CD4-positive, alpha-beta memory T cell (primary cell): ENCODE data around the gene UQCRHL. TPM values are rescaled to one million over a fixed set of nuclear protein-coding genes. Genes with fewer than 3 reads are reported as not detected.

ENCODE experiments used
- CTCF ChIA-PET: fragments of 350-600 bp; sonication (Branson Sonifier 250); formaldehyde crosslinking; loops from one replicate; lab custom pipeline; 2021; ENCODE audit warnings: inconsistent platforms; ENCODE audit not compliant: partially characterized antibody; lab: Charles Lee
- POLR2A ChIA-PET: fragments of 350-600 bp; sonication (Branson Sonifier 250); formaldehyde crosslinking; loops from one replicate; lab custom pipeline; 2021; ENCODE audit not compliant: partially characterized antibody; lab: Charles Lee
- DNase-seq, 5 donors: peaks; one replicate each; pipeline versions ENCODE4 v3.0.0 to v3.0.0-alpha.2; 2020 to 2022; ENCODE audit warnings: mixed read lengths in 1 of 5
- H3K27ac ChIP-seq: one replicate; pipeline ENCODE4 v1.7.0; 2013; ENCODE audit warnings: low read depth, low read length
- H3K27me3 ChIP-seq: 2 replicates; pipeline ENCODE4 v1.7.0; 2013; ENCODE audit warnings: mild to moderate bottlenecking, low read length, moderate library complexity; ENCODE audit not compliant: insufficient read depth
- H3K36me3 ChIP-seq: 2 replicates; pipeline ENCODE4 v1.7.0; 2013; ENCODE audit warnings: mild to moderate bottlenecking, low read length, moderate library complexity; ENCODE audit not compliant: insufficient read depth
- H3K4me1 ChIP-seq: 2 replicates; pipeline ENCODE4 v1.7.0; 2013; ENCODE audit warnings: mild to moderate bottlenecking, low read length, moderate library complexity; ENCODE audit not compliant: insufficient read depth
- H3K4me3 ChIP-seq, 2 donors: one replicate each; pipeline ENCODE4 v1.7.0; 2013; ENCODE audit warnings: low read length in 2 of 2, mild to moderate bottlenecking in 1 of 2
- H3K9me3 ChIP-seq, 2 donors: one replicate each; pipeline ENCODE4 v1.7.0; 2013; ENCODE audit warnings: low read length in 2 of 2, control low read depth in 1 of 2; ENCODE audit not compliant: control insufficient read depth in 1 of 2
- H3K27ac Mint-ChIP-seq, 7 donors: one replicate each; pipeline ENCODE4 v1.8.0; 2020 to 2021; ENCODE audit warnings: mixed read lengths in 7 of 7, mild to moderate bottlenecking in 6 of 7, inconsistent platforms in 3 of 7, moderate library complexity in 3 of 7
- H3K27me3 Mint-ChIP-seq, 2 donors: one replicate each; pipeline ENCODE4 v1.8.0; 2020 to 2021; ENCODE audit warnings: mixed read lengths in 2 of 2
- H3K36me3 Mint-ChIP-seq, 2 donors: one replicate each; pipeline ENCODE4 v1.8.0; 2020 to 2021; ENCODE audit warnings: mixed read lengths in 2 of 2, inconsistent platforms in 1 of 2, mild to moderate bottlenecking in 1 of 2
- H3K4me1 Mint-ChIP-seq, 4 donors: one replicate each; pipeline ENCODE4 v1.8.0; 2020 to 2021; ENCODE audit warnings: mixed read lengths in 4 of 4, mild to moderate bottlenecking in 1 of 4
- H3K4me3 Mint-ChIP-seq, 8 donors: one replicate each; pipeline ENCODE4 v1.8.0; 2020 to 2021; ENCODE audit warnings: mixed read lengths in 8 of 8, mild to moderate bottlenecking in 7 of 8, moderate library complexity in 6 of 8, inconsistent platforms in 3 of 8
- H3K9me3 Mint-ChIP-seq, 8 donors: one replicate each; pipeline ENCODE4 v1.8.0; 2020 to 2021; ENCODE audit warnings: mixed read lengths in 8 of 8, mild to moderate bottlenecking in 5 of 8, inconsistent platforms in 3 of 8, moderate library complexity in 1 of 8
- intact Hi-C: fragments of 100-400 bp; cut with micrococcal nuclease; formaldehyde crosslinking; loops from one replicate; pipeline ENCODE4 v1.15.1; 2023
- polyA plus RNA-seq, 2 donors: library from polyadenylated mRNA; unstranded; fragments of 300-500 nt; fragmentation: Illumina TruSeq; gene quantifications; one replicate each; pipeline ENCODE4 v1.2.3, GENCODE V29; 2021
- total RNA-seq, 2 experiments: library from RNA; stranded (reverse); gene quantifications; one replicate each; pipeline ENCODE4 v1.2.3, GENCODE V29; 2021

UQCRHL gene
- total and polyA plus RNA-seq, 4 experiments from 2014 or later = 0.26 to 1.7 (median 1.1) TPM

- Mint-ChIP-seq H3K27ac (peak overlapping the region; percentile 94 to 99 (median 98)), H3K36me3 (peaks cover 0 to 15% of the 10 kb centered on the region in 2 donors), H3K4me3 (peak overlapping the region; percentile 95 to 99 (median 98)), H3K4me1 (peaks cover 24 to 67% (median 41%) of the 10 kb centered on the region in 4 donors), H3K27me3 (no peaks in the 10 kb centered on the region), H3K9me3 (peaks cover 0 to 3% (median 0%) of the 10 kb centered on the region in 8 donors)
- ChIA-PET CTCF (interaction anchor here (0.9 to 2.6 kb wide), 4 partner anchors 12 to 34 kb away, joined by 3 to 13 read pairs (median 5); no protein-coding TSS in a partner anchor), POLR2A (interaction anchor here (1.0 to 12.1 kb wide), 7 partner anchors 8 to 323 kb away, joined by 4 to 510 read pairs (median 7); partner anchors contain the start of genes DNAJC16 and ZBTB17)
- intact Hi-C loops = loop anchor here (1.0 to 5.0 kb wide), 3 partner anchors 35 to 1202 kb away; partner anchors contain the start of gene SDHB
- peak; percentile 16 to 51 (median 27) for DNase-seq
- H3K9me3 ChIP-seq = no peaks in the 10 kb centered on the region
- H3K4me3 ChIP-seq = peak overlapping the region; percentile 55 to 65
- peaks cover 59% of the 10 kb centered on the region for H3K4me1 ChIP-seq
- no peaks in the 10 kb centered on the region for H3K27me3 ChIP-seq
- peak overlapping the region; percentile 86 for H3K27ac ChIP-seq
- H3K36me3 ChIP-seq = no peaks in the 10 kb centered on the region
These were observed 42.4 kb upstream of the UQCRHL start for GRCh38 chr1:15849775-15850324.

GRCh38 chr1:15848929-15849774, 41.7 kb upstream of the UQCRHL start:
- peak; percentile 59 to 86 (median 67) for DNase-seq
- H3K27ac Mint-ChIP-seq = peak overlapping the region; percentile 94 to 99 (median 98)
- ChIA-PET CTCF (interaction anchor here (0.8 to 2.6 kb wide), 4 partner anchors 11 to 68 kb away, joined by 3 to 13 read pairs (median 4); no protein-coding TSS in a partner anchor), POLR2A (interaction anchor here (1.0 to 12.1 kb wide), 10 partner anchors 8 to 503 kb away, joined by 3 to 510 read pairs (median 6); partner anchors contain the start of genes DNAJC16, FBXO42 and ZBTB17)
- H3K27me3 Mint-ChIP-seq = no peaks in the 10 kb centered on the region
- peak overlapping the region; percentile 86 for H3K27ac ChIP-seq
- H3K4me1 ChIP-seq = peaks cover 61% of the 10 kb centered on the region
- peaks cover 0 to 15% of the 10 kb centered on the region in 2 donors for H3K36me3 Mint-ChIP-seq
- H3K27me3 ChIP-seq = no peaks in the 10 kb centered on the region
- H3K4me1 Mint-ChIP-seq = peaks cover 23 to 62% (median 38%) of the 10 kb centered on the region in 4 donors
- peak overlapping the region; percentile 55 to 65 for H3K4me3 ChIP-seq
- intact Hi-C loops = loop anchor here (1.0 to 5.0 kb wide), 3 partner anchors 34 to 1203 kb away; partner anchors contain the start of gene SDHB
- peak overlapping the region; percentile 95 to 99 (median 98) for H3K4me3 Mint-ChIP-seq
- H3K9me3 ChIP-seq = no peaks in the 10 kb centered on the region
- peaks cover 0 to 3% (median 0%) of the 10 kb centered on the region in 8 donors for H3K9me3 Mint-ChIP-seq
- H3K36me3 ChIP-seq = no peaks in the 10 kb centered on the region

- CTCF ChIA-PET = interaction anchor here (0.6 to 2.9 kb wide), 6 partner anchors 11 to 69 kb away, joined by 3 to 18 read pairs (median 8); no protein-coding TSS in a partner anchor
- Histone ChIP-seq H3K27me3 (no peaks in the 10 kb centered on the region), H3K36me3 (no peaks in the 10 kb centered on the region), H3K4me1 (peaks cover 58% of the 10 kb centered on the region), H3K4me3 (peak overlapping the region; percentile 55 to 65), H3K27ac (peak overlapping the region; percentile 86), H3K9me3 (no peaks in the 10 kb centered on the region)
- intact Hi-C loops = loop anchor here (5.0 kb wide), 2 partner anchors 359 to 1204 kb away; partner anchors contain the start of gene SDHB
- Mint-ChIP-seq H3K27me3 (no peaks in the 10 kb centered on the region), H3K4me1 (peaks cover 24 to 67% (median 38%) of the 10 kb centered on the region in 4 donors), H3K27ac (peak overlapping the region; percentile 96 to 99 (median 98)), H3K36me3 (peaks cover 0 to 15% of the 10 kb centered on the region in 2 donors), H3K9me3 (peaks cover 0 to 3% (median 0%) of the 10 kb centered on the region in 8 donors), H3K4me3 (peak overlapping the region; percentile 95 to 99 (median 98))
- peak; percentile 51 to 62 (median 59) for DNase-seq
- POLR2A ChIA-PET = interaction anchor here (1.0 to 12.1 kb wide), 18 partner anchors 9 to 1057 kb away, joined by 3 to 510 read pairs (median 4); partner anchors contain the start of genes DNAJC16, FBXO42 and ZBTB17
These were observed 40.9 kb upstream of the UQCRHL start for GRCh38 chr1:15848143-15848928.

- peak overlapping the region; percentile 53 to 98 (median 86) for H3K27ac Mint-ChIP-seq
- peaks cover 0 to 3% (median 0%) of the 10 kb centered on the region in 8 donors for H3K9me3 Mint-ChIP-seq
- intact Hi-C loops = loop anchor here (1.0 to 5.0 kb wide), 3 partner anchors 13 to 1204 kb away; partner anchors contain the start of gene SDHB
These were observed 40.4 kb upstream of the UQCRHL start for GRCh38 chr1:15847893-15848142.

GRCh38 chr1:15847100-15847892, 39.8 kb upstream of the UQCRHL start, which contains the start of gene SPEN:
TSS of gene SPEN (plus strand) at chr1:15847707. CDS start at chr1:15848068, 361 bp downstream.
- ChIA-PET POLR2A (interaction anchor here (0.8 to 12.1 kb wide), 20 partner anchors 12 to 1058 kb away, joined by 3 to 510 read pairs (median 4); partner anchors contain the start of gene ZBTB17), CTCF (interaction anchor here (2.8 to 2.9 kb wide), 3 partner anchors 10 to 31 kb away, joined by 10 to 18 read pairs (median 14); no protein-coding TSS in a partner anchor)
- peaks cover 0 to 3% (median 0%) of the 10 kb centered on the region in 8 donors for H3K9me3 Mint-ChIP-seq
- H3K4me1 Mint-ChIP-seq = peaks cover 23 to 60% (median 35%) of the 10 kb centered on the region in 4 donors
- H3K4me3 Mint-ChIP-seq = peak within 1 kb of the TSS; percentile 95 to 99 (median 98)
- intact Hi-C loops = loop anchor here (1.0 to 5.0 kb wide), 3 partner anchors 12 to 1205 kb away; partner anchors contain the start of gene SDHB
- Histone ChIP-seq H3K36me3 (no peaks in the 10 kb centered on the region), H3K27me3 (no peaks in the 10 kb centered on the region), H3K27ac (peak within 1 kb of the TSS; percentile 86), H3K4me3 (peak within 1 kb of the TSS; percentile 62 to 65), H3K4me1 (peaks cover 52% of the 10 kb centered on the region), H3K9me3 (no peaks in the 10 kb centered on the region)
- peaks cover 0 to 15% of the 10 kb centered on the region in 2 donors for H3K36me3 Mint-ChIP-seq
- H3K27me3 Mint-ChIP-seq = no peaks in the 10 kb centered on the region
- peak within 1 kb of the TSS; percentile 97 to 99 (median 98) for H3K27ac Mint-ChIP-seq
- peak; percentile 98 to 99 (median 99) for DNase-seq

More at GRCh38 chr1:15847893-15848142, 40.4 kb upstream of the UQCRHL start:
- POLR2A ChIA-PET = interaction anchor here (0.8 to 12.1 kb wide), 20 partner anchors 12 to 1057 kb away, joined by 3 to 510 read pairs (median 5); partner anchors contain the start of genes FBXO42 and ZBTB17
- DNase-seq = no peak
- H3K4me3 Mint-ChIP-seq = peak overlapping the region; percentile 68 to 96 (median 92)
- H3K36me3 ChIP-seq = no peaks in the 10 kb centered on the region
- H3K4me3 ChIP-seq = peak overlapping the region in 1 of 2 donors; percentile 65
- peak overlapping the region; percentile 86 for H3K27ac ChIP-seq
- CTCF ChIA-PET = interaction anchor here (2.8 to 2.9 kb wide), 3 partner anchors 11 to 32 kb away, joined by 10 to 18 read pairs (median 14); no protein-coding TSS in a partner anchor
- no peaks in the 10 kb centered on the region for H3K9me3 ChIP-seq
- H3K27me3 Mint-ChIP-seq = no peaks in the 10 kb centered on the region
- H3K27me3 ChIP-seq = no peaks in the 10 kb centered on the region
- H3K4me1 ChIP-seq = peaks cover 57% of the 10 kb centered on the region
- H3K4me1 Mint-ChIP-seq = peaks cover 24 to 65% (median 38%) of the 10 kb centered on the region in 4 donors
- peaks cover 0 to 15% of the 10 kb centered on the region in 2 donors for H3K36me3 Mint-ChIP-seq
